Measurements from ENCODE around the gene RBBP8.

Gene RBBP8

GRCh38 chr18:23062011-23062410 is 128.9 kb downstream of the RBBP8 start:
- Histone ChIP-seq H3K27ac (ENCODE audit: low read length) (no peak overlapping the region), H3K36me3 (ENCODE audit: insufficient read depth, low read length) (no peaks in the 10 kb centered on the region), H4K20me1 (ENCODE audit: insufficient read depth, low read length) (no peaks in the 10 kb centered on the region), H3K4me1 (ENCODE audit: insufficient read depth, low read length) (no peaks in the 10 kb centered on the region), H3K9me3 (ENCODE audit: insufficient read depth, low read length, severe bottlenecking) (peaks cover 6% of the 10 kb centered on the region), H3K27me3 (ENCODE audit: insufficient read depth, low read length, poor library complexity) (no peaks in the 10 kb centered on the region), H3K4me2 (ENCODE audit: insufficient read depth, low read length) (no peak overlapping the region), H2AFZ (ENCODE audit: low read depth, low read length) (no peak overlapping the region), H3K4me3 (ENCODE audit: low read depth in 1 of 2, low read length in 2 of 2) (no peak overlapping the region), H3K79me2 (ENCODE audit: insufficient read depth, low read length) (no peaks in the 10 kb centered on the region), H3K9ac (ENCODE audit: low read depth, low read length) (no peak overlapping the region)
- TF ChIP-seq EZH2 (IDR thresholded peaks at IDR 0.05; ENCODE audit: borderline replicate concordance, low read depth, low read length, severe bottlenecking), result no peak
- TF ChIP-seq, protein P1, sequence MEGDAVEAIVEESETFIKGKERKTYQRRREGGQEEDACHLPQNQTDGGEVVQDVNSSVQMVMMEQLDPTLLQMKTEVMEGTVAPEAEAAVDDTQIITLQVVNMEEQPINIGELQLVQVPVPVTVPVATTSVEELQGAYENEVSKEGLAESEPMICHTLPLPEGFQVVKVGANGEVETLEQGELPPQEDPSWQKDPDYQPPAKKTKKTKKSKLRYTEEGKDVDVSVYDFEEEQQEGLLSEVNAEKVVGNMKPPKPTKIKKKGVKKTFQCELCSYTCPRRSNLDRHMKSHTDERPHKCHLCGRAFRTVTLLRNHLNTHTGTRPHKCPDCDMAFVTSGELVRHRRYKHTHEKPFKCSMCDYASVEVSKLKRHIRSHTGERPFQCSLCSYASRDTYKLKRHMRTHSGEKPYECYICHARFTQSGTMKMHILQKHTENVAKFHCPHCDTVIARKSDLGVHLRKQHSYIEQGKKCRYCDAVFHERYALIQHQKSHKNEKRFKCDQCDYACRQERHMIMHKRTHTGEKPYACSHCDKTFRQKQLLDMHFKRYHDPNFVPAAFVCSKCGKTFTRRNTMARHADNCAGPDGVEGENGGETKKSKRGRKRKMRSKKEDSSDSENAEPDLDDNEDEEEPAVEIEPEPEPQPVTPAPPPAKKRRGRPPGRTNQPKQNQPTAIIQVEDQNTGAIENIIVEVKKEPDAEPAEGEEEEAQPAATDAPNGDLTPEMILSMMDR (IDR thresholded peaks at IDR 0.05; ENCODE audit: borderline replicate concordance, extremely low read depth, low read length, poor library complexity, severe bottlenecking), result no peak
- DNase-seq (no peak), ATAC-seq (ENCODE audit: insufficient read depth, low read depth) (no peak)

DNA sequence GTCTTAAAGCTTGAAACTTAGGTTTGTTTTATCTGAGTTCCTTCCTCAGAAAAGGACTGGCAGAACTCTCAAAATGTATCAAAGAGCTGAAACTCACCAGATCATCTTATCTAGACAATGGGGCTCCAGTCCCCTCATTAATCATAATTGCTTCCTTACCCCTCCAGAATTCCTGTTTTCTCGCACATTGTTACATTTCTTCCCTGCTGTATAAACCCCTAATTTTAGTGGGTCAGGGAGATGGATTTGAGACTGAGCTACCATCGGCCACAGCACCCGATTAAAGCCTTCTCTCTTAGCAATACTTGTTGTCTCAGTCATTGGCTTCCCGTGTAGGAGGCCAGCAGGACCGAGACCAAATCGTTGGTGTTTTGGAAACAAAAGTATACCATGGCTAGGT is 130.4 kb downstream of the RBBP8 start:
- Histone ChIP-seq H3K4me3 (ENCODE audit: low read depth in 1 of 2, low read length in 2 of 2) (no peak overlapping the region), H3K27ac (ENCODE audit: low read length) (no peak overlapping the region), H3K4me1 (ENCODE audit: insufficient read depth, low read length) (no peaks in the 10 kb centered on the region), H3K36me3 (ENCODE audit: insufficient read depth, low read length) (no peaks in the 10 kb centered on the region), H4K20me1 (ENCODE audit: insufficient read depth, low read length) (no peaks in the 10 kb centered on the region), H2AFZ (ENCODE audit: low read depth, low read length) (no peak overlapping the region), H3K4me2 (ENCODE audit: insufficient read depth, low read length) (no peak overlapping the region), H3K9me3 (ENCODE audit: insufficient read depth, low read length, severe bottlenecking) (peaks cover 6% of the 10 kb centered on the region), H3K9ac (ENCODE audit: low read depth, low read length) (no peak overlapping the region), H3K27me3 (ENCODE audit: insufficient read depth, low read length, poor library complexity) (no peaks in the 10 kb centered on the region), H3K79me2 (ENCODE audit: insufficient read depth, low read length) (no peaks in the 10 kb centered on the region)
- no peak for ATAC-seq (ENCODE audit: insufficient read depth, low read depth)
- DNase-seq, result no peak
- TF ChIP-seq EZH2 (IDR thresholded peaks at IDR 0.05; ENCODE audit: borderline replicate concordance, low read depth, low read length, severe bottlenecking), result no peak
- TF ChIP-seq, protein P1 (IDR thresholded peaks at IDR 0.05; ENCODE audit: borderline replicate concordance, extremely low read depth, low read length, poor library complexity, severe bottlenecking), result no peak

GRCh38 chr18:23065234-23065806 is 132.2 kb downstream of the RBBP8 start:
- DNase-seq (no peak), ATAC-seq (ENCODE audit: insufficient read depth, low read depth) (no peak)
- Histone ChIP-seq H3K4me2 (ENCODE audit: insufficient read depth, low read length) (no peak overlapping the region), H3K9me3 (ENCODE audit: insufficient read depth, low read length, severe bottlenecking) (peaks cover 6% of the 10 kb centered on the region), H3K4me3 (ENCODE audit: low read depth in 1 of 2, low read length in 2 of 2) (no peak overlapping the region), H3K4me1 (ENCODE audit: insufficient read depth, low read length) (peaks cover 12% of the 10 kb centered on the region), H3K27me3 (ENCODE audit: insufficient read depth, low read length, poor library complexity) (no peaks in the 10 kb centered on the region), H3K36me3 (ENCODE audit: insufficient read depth, low read length) (no peaks in the 10 kb centered on the region), H3K9ac (ENCODE audit: low read depth, low read length) (no peak overlapping the region), H2AFZ (ENCODE audit: low read depth, low read length) (no peak overlapping the region), H3K79me2 (ENCODE audit: insufficient read depth, low read length) (no peaks in the 10 kb centered on the region), H3K27ac (ENCODE audit: low read length) (no peak overlapping the region), H4K20me1 (ENCODE audit: insufficient read depth, low read length) (peaks cover 2% of the 10 kb centered on the region; the same call in 1 of the 2 replicates)
- TF ChIP-seq, protein P1 (IDR thresholded peaks at IDR 0.05; ENCODE audit: borderline replicate concordance, extremely low read depth, low read length, poor library complexity, severe bottlenecking), result no peak
- TF ChIP-seq EZH2 (IDR thresholded peaks at IDR 0.05; ENCODE audit: borderline replicate concordance, low read depth, low read length, severe bottlenecking), result no peak

Measured in DND-41 (cell line).